Astrocyte (in vitro differentiated cells and primary cell): ENCODE data around the gene SLC5A1. TPM values are rescaled to one million over a fixed set of nuclear protein-coding genes. Genes with fewer than 3 reads are reported as not detected.

Experiments
- DNase-seq: peaks from one replicate; pipeline ENCODE4 v3.0.0-alpha.2; 2010; ENCODE audit warnings: low read depth
- FAIRE-seq: peaks from 2 replicates; lab custom pipeline; 2011; peaks lifted over from hg19 to GRCh38; lab: Jason Lieb, UNC
- H2AFZ ChIP-seq: 2 replicates; pipeline ENCODE4 v1.6.0; 2012; ENCODE audit warnings: low read depth, low read length, inconsistent platforms
- H3K27ac ChIP-seq: 2 replicates; pipeline ENCODE4 v1.5.1; 2011; ENCODE audit warnings: low read depth, low read length, inconsistent platforms
- H3K27me3 ChIP-seq: 2 replicates; pipeline ENCODE4 v1.6.0; 2011; ENCODE audit warnings: low read length, inconsistent platforms; ENCODE audit not compliant: insufficient read depth
- H3K36me3 ChIP-seq: 2 replicates; pipeline ENCODE4 v1.5.1; 2011; ENCODE audit warnings: low read length, inconsistent platforms; ENCODE audit not compliant: insufficient read depth
- H3K4me1 ChIP-seq: 2 replicates; pipeline ENCODE4 v1.5.1; 2011; ENCODE audit warnings: low read length, inconsistent platforms; ENCODE audit not compliant: insufficient read depth
- H3K4me2 ChIP-seq: 2 replicates; pipeline ENCODE4 v1.6.0; 2012; ENCODE audit warnings: low read length, inconsistent platforms
- H3K4me3 ChIP-seq: 2 replicates; pipeline ENCODE4 v1.5.1; 2011; ENCODE audit warnings: low read depth, mild to moderate bottlenecking, low read length, inconsistent platforms; ENCODE audit not compliant: insufficient read depth
- H3K79me2 ChIP-seq: 2 replicates; pipeline ENCODE4 v1.6.0; 2012; ENCODE audit warnings: mild to moderate bottlenecking, low read length, inconsistent platforms; ENCODE audit not compliant: insufficient read depth
- H3K9ac ChIP-seq: 2 replicates; pipeline ENCODE4 v1.6.0; 2012; ENCODE audit warnings: mild to moderate bottlenecking, low read length, inconsistent platforms
- H3K9me3 ChIP-seq: 2 replicates; pipeline ENCODE4 v1.5.1; 2012; ENCODE audit warnings: low read depth, mild to moderate bottlenecking, low read length, inconsistent platforms; ENCODE audit not compliant: insufficient read depth
- H4K20me1 ChIP-seq: 2 replicates; pipeline ENCODE4 v1.6.0; 2012; ENCODE audit warnings: low read length, inconsistent platforms; ENCODE audit not compliant: insufficient read depth
- H3K27ac Mint-ChIP-seq: one replicate; pipeline ENCODE4 v1.8.0; 2021; ENCODE audit warnings: mild to moderate bottlenecking, mixed read lengths; ENCODE audit not compliant: unreplicated experiment
- H3K27me3 Mint-ChIP-seq: one replicate; pipeline ENCODE4 v1.8.0; 2021; ENCODE audit warnings: low read depth, mixed read lengths; ENCODE audit not compliant: unreplicated experiment
- H3K36me3 Mint-ChIP-seq: one replicate; pipeline ENCODE4 v1.8.0; 2021; ENCODE audit warnings: low read depth, mixed read lengths; ENCODE audit not compliant: unreplicated experiment
- H3K4me1 Mint-ChIP-seq: one replicate; pipeline ENCODE4 v1.8.0; 2021; ENCODE audit warnings: low read depth, mixed read lengths; ENCODE audit not compliant: unreplicated experiment
- H3K4me3 Mint-ChIP-seq: one replicate; pipeline ENCODE4 v1.8.0; 2021; ENCODE audit warnings: mild to moderate bottlenecking, moderate library complexity, mixed read lengths; ENCODE audit not compliant: unreplicated experiment
- H3K9me3 Mint-ChIP-seq: one replicate; pipeline ENCODE4 v1.8.0; 2021; ENCODE audit warnings: mild to moderate bottlenecking, mixed read lengths; ENCODE audit not compliant: unreplicated experiment
- CTCF ChIP-seq: IDR thresholded peaks from 2 replicates; pipeline ENCODE4 v1.5.1; 2011; ENCODE audit warnings: low read depth, mild to moderate bottlenecking, inconsistent platforms, low read length, moderate library complexity; ENCODE audit not compliant: insufficient read depth
- EZH2 ChIP-seq: IDR thresholded peaks from 2 replicates; pipeline ENCODE4 v1.6.1; 2012; ENCODE audit warnings: mild to moderate bottlenecking, low read length, inconsistent platforms; ENCODE audit not compliant: insufficient read depth
- total RNA-seq: library from RNA; stranded (reverse); gene quantifications from 2 replicates; pipeline ENCODE4 v1.2.1, GENCODE V29; 2021

Gene SLC5A1
- total RNA-seq, 1 donor from 2014 or later, result not detected

GRCh38 chr22:31998784-31999385 is 44.2 kb upstream of the SLC5A1 start:
- FAIRE-seq (no peak), DNase-seq (no peak)
- Mint-ChIP-seq H3K4me1 (no peaks in the 10 kb centered on the region), H3K9me3 (no peaks in the 10 kb centered on the region), H3K27ac (no peak overlapping the region), H3K36me3 (no peaks in the 10 kb centered on the region), H3K4me3 (no peak overlapping the region), H3K27me3 (peaks cover 10% of the 10 kb centered on the region)
- Histone ChIP-seq H2AFZ (no peak overlapping the region), H3K79me2 (no peaks in the 10 kb centered on the region), H3K27me3 (no peaks in the 10 kb centered on the region), H3K36me3 (no peaks in the 10 kb centered on the region), H3K4me2 (no peak overlapping the region), H3K4me3 (no peak overlapping the region), H3K9me3 (no peaks in the 10 kb centered on the region), H3K9ac (no peak overlapping the region), H3K27ac (no peak overlapping the region), H4K20me1 (no peaks in the 10 kb centered on the region), H3K4me1 (no peaks in the 10 kb centered on the region)
- TF ChIP-seq EZH2, result no peak
- no peak for TF ChIP-seq CTCF

GRCh38 chr22:32000181-32000580 is 42.9 kb upstream of the SLC5A1 start:
- H3K36me3 Mint-ChIP-seq, result no peaks in the 10 kb centered on the region
- Histone ChIP-seq H3K9ac (no peak overlapping the region), H2AFZ (no peak overlapping the region), H3K27ac (no peak overlapping the region), H3K27me3 (no peaks in the 10 kb centered on the region), H3K4me2 (no peak overlapping the region), H3K79me2 (no peaks in the 10 kb centered on the region), H3K4me1 (no peaks in the 10 kb centered on the region), H4K20me1 (no peaks in the 10 kb centered on the region), H3K9me3 (no peaks in the 10 kb centered on the region), H3K4me3 (no peak overlapping the region), H3K36me3 (no peaks in the 10 kb centered on the region)
- H3K4me1 Mint-ChIP-seq, result peaks cover 2% of the 10 kb centered on the region
- DNase-seq (no peak), FAIRE-seq (no peak)
- no peak for TF ChIP-seq EZH2
- TF ChIP-seq CTCF, result no peak
- H3K27me3 Mint-ChIP-seq, result peaks cover 7% of the 10 kb centered on the region
- H3K4me3 Mint-ChIP-seq, result no peak overlapping the region
- no peaks in the 10 kb centered on the region for H3K9me3 Mint-ChIP-seq
- H3K27ac Mint-ChIP-seq, result no peak overlapping the region

- H3K27ac Mint-ChIP-seq, result peak overlapping the region; percentile 58
- peaks cover 2% of the 10 kb centered on the region for H3K36me3 Mint-ChIP-seq
- H3K27me3 Mint-ChIP-seq, result no peaks in the 10 kb centered on the region
- no peak overlapping the region for H3K9ac ChIP-seq
- H3K4me3 Mint-ChIP-seq, result peak overlapping the region; percentile 37
- no peak overlapping the region for H3K27ac ChIP-seq
- no peaks in the 10 kb centered on the region for H3K79me2 ChIP-seq
- peaks cover 9% of the 10 kb centered on the region for H3K9me3 Mint-ChIP-seq
- H3K27me3 ChIP-seq, result peaks cover 2% of the 10 kb centered on the region
- no peaks in the 10 kb centered on the region for H4K20me1 ChIP-seq
- no peaks in the 10 kb centered on the region for H3K9me3 ChIP-seq
- no peaks in the 10 kb centered on the region for H3K36me3 ChIP-seq
- peaks cover 11% of the 10 kb centered on the region for H3K4me1 Mint-ChIP-seq
- H3K4me2 ChIP-seq, result no peak overlapping the region
- H3K4me3 ChIP-seq, result no peak overlapping the region
- no peak for TF ChIP-seq EZH2
- TF ChIP-seq CTCF, result no peak
- peaks cover 2% of the 10 kb centered on the region for H3K4me1 ChIP-seq
- DNase-seq, result peak; percentile 75
- FAIRE-seq, result no peak
- no peak overlapping the region for H2AFZ ChIP-seq
These were observed 37.6 kb upstream of the SLC5A1 start for GRCh38 chr22:32005453-32005852.
